GM23338 (cell line): ENCODE measurements around the gene IPPK.

ENCODE experiments used
- CREB1 ChIP-seq: fragments of 250-450 bp; sonication (Bioruptor Pico); IDR thresholded peaks from 2 replicates; pipeline ENCODE4 v1.5.0; 2020; ENCODE audit warnings: low read depth, mild to moderate bottlenecking, moderate library complexity
- EZH2 ChIP-seq: fragments of 200-600 bp; sonication (generic); IDR thresholded peaks from one replicate; pipeline ENCODE4 v1.8.0; 2017; ENCODE audit warnings: antibody characterized with exemption, mild to moderate bottlenecking, low read depth; ENCODE audit not compliant: unreplicated experiment
- EZH2phosphoT487 ChIP-seq: fragments of 200-600 bp; sonication (generic); IDR thresholded peaks from one replicate; pipeline ENCODE4 v1.8.1; 2018; ENCODE audit warnings: antibody characterized with exemption; ENCODE audit not compliant: unreplicated experiment
- JUNB ChIP-seq: IDR thresholded peaks from one replicate; pipeline ENCODE4 v1.6.1; 2016; ENCODE audit warnings: antibody characterized with exemption; ENCODE audit not compliant: unreplicated experiment
- NANOG ChIP-seq: IDR thresholded peaks from 2 replicates; pipeline ENCODE4 v1.6.1; 2016; ENCODE audit warnings: antibody characterized with exemption, borderline replicate concordance
- POLR2AphosphoS5 ChIP-seq: IDR thresholded peaks from 2 replicates; pipeline ENCODE4 v1.6.1; 2016; ENCODE audit warnings: antibody characterized with exemption, low read depth
- TF ChIP-seq, protein P1 (sequence below), 2 experiments: fragments of 200-600 bp in 1 of 2; sonication (generic) in 1 of 2; conservative IDR thresholded peaks; 2 replicates each; pipeline versions ENCODE4 v1.5.1 to v1.6.1; 2016 to 2017; ENCODE audit warnings: antibody characterized with exemption in 2 of 2, low read depth in 2 of 2, mild to moderate bottlenecking in 2 of 2, moderate library complexity in 1 of 2

DNA sequence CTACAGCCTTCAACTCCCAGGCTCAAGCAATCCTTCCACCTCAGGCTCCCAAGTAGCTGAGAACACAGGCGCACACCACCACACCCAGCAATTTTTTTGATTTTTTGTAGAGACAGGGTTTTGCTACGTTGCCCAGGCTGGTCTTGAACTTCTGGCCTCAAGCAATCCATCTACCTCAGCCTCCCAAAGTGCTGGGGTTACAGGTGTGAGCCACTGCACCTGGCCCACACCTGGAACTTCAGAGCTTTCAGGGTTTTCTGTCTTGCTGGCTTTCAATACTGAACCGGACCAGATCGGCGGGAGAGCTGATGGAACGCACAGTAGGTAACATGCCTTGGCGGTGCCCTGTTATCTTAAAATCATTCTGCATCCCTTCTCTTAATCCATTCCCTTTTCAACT, 30.8 kb downstream of the IPPK start:
- TF ChIP-seq, protein P1, sequence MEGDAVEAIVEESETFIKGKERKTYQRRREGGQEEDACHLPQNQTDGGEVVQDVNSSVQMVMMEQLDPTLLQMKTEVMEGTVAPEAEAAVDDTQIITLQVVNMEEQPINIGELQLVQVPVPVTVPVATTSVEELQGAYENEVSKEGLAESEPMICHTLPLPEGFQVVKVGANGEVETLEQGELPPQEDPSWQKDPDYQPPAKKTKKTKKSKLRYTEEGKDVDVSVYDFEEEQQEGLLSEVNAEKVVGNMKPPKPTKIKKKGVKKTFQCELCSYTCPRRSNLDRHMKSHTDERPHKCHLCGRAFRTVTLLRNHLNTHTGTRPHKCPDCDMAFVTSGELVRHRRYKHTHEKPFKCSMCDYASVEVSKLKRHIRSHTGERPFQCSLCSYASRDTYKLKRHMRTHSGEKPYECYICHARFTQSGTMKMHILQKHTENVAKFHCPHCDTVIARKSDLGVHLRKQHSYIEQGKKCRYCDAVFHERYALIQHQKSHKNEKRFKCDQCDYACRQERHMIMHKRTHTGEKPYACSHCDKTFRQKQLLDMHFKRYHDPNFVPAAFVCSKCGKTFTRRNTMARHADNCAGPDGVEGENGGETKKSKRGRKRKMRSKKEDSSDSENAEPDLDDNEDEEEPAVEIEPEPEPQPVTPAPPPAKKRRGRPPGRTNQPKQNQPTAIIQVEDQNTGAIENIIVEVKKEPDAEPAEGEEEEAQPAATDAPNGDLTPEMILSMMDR (conservative IDR thresholded peaks at IDR 0.05; ENCODE audit: low read depth in 2 of 2), result no peak
- no peak for TF ChIP-seq EZH2phosphoT487
- TF ChIP-seq POLR2AphosphoS5, result no peak
- no peak for TF ChIP-seq EZH2
- TF ChIP-seq NANOG, result no peak
- TF ChIP-seq CREB1 (CRISPR knock-in tag), result no peak
- no peak for TF ChIP-seq JUNB
